ENCODE results near the gene ERC2. TPM values are rescaled to one million over a fixed set of nuclear protein-coding genes. Genes with fewer than 3 reads are reported as not detected.

Gene ERC2
- total and polyA plus RNA-seq, 2 of the 8 experiments (the other 6 are each of a cell fraction or from before 2014, with no cell fraction given) = 16.4 to 22.8 TPM

GRCh38 chr3:55540579-55540978 is 927.7 kb downstream of the ERC2 start (continued):
- no peak for TF ChIP-seq MAFK (IDR thresholded peaks at IDR 0.05; ENCODE audit: low read depth, low read length)
- TF ChIP-seq CBX5 (IDR thresholded peaks at IDR 0.05; ENCODE audit: low read depth, low read length) = no peak
- no peak for TF ChIP-seq TEAD4 (IDR thresholded peaks at IDR 0.05; ENCODE audit: low read depth, low read length)
- TF ChIP-seq PHF8 (conservative IDR thresholded peaks at IDR 0.05; ENCODE audit: low read depth, low read length) = no peak

All from H1 (cell line).